H7 (cell line): ENCODE data around the gene ABHD15. TPM values are rescaled to one million over a fixed set of nuclear protein-coding genes. Genes with fewer than 3 reads are reported as not detected.

Experiments
- DNase-seq: peaks from one replicate; pipeline ENCODE4 v3.0.0; 2012
- H3K27me3 ChIP-seq: 2 replicates; pipeline ENCODE4 v1.6.0; 2011; ENCODE audit warnings: mild to moderate bottlenecking, low read length; ENCODE audit not compliant: control insufficient read depth, insufficient read depth
- H3K36me3 ChIP-seq: replicated peaks from 2 replicates; pipeline ENCODE4 v1.5.1; 2011; ENCODE audit warnings: low read length; ENCODE audit not compliant: control insufficient read depth, insufficient read depth
- H3K4me3 ChIP-seq: 2 replicates; pipeline ENCODE4 v1.5.1; 2011; ENCODE audit warnings: low read depth, mild to moderate bottlenecking, control low read depth, low read length, moderate library complexity; ENCODE audit not compliant: insufficient read depth
- total RNA-seq: library from RNA; depleted of rRNA; stranded (reverse); fragments of >200 nt; shearing (Covaris generic); gene quantifications from 2 replicates; pipeline ENCODE4 v1.2.3, GENCODE V29; 2014; rRNA removed

ABHD15 gene, protein sequence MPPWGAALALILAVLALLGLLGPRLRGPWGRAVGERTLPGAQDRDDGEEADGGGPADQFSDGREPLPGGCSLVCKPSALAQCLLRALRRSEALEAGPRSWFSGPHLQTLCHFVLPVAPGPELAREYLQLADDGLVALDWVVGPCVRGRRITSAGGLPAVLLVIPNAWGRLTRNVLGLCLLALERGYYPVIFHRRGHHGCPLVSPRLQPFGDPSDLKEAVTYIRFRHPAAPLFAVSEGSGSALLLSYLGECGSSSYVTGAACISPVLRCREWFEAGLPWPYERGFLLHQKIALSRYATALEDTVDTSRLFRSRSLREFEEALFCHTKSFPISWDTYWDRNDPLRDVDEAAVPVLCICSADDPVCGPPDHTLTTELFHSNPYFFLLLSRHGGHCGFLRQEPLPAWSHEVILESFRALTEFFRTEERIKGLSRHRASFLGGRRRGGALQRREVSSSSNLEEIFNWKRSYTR
- total RNA-seq = 1.7 TPM in 2 replicates

DNA sequence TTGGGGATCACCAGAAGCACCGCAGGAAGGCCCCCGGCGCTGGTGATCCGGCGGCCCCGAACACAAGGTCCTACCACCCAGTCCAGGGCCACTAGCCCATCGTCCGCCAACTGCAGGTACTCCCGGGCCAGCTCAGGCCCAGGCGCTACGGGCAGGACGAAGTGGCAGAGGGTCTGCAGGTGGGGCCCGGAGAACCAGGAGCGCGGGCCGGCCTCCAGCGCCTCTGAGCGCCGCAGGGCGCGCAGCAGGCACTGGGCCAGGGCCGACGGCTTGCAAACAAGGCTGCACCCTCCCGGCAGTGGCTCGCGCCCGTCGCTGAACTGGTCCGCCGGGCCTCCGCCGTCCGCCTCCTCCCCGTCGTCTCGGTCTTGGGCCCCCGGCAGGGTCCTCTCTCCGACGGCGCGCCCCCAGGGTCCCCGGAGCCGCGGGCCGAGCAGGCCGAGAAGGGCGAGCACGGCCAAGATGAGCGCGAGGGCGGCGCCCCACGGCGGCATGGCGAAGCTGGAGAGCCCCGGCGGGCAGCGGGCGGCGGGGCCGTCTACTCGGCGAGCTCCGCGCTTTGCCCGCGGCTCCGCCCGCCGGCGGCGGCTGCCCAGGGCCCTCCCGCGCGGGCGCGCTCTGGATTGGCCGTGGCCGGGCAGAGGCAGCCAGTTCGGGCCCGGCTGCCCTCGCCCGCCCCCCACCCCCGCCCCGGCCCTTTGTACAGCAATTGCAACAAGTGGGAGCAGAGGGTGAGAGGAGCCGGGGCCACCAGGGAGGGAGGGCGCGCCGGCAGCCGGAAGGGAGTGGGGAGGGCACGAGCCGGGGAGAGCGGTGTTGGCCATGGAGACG lies at the start of gene ABHD15:
Gene ABHD15, minus strand, starts transcription at position 565 of the 831 bp plus-strand sequence. Its CDS starts 71 bp downstream, at position 494.
- DNase-seq = peak; percentile 92
- no peaks in the 10 kb centered on the region; the same call in 1 of the 2 replicates for H3K36me3 ChIP-seq
- H3K27me3 ChIP-seq = peaks cover 32% of the 10 kb centered on the region
- H3K4me3 ChIP-seq = peak within 1 kb of the TSS; percentile 67

DNA sequence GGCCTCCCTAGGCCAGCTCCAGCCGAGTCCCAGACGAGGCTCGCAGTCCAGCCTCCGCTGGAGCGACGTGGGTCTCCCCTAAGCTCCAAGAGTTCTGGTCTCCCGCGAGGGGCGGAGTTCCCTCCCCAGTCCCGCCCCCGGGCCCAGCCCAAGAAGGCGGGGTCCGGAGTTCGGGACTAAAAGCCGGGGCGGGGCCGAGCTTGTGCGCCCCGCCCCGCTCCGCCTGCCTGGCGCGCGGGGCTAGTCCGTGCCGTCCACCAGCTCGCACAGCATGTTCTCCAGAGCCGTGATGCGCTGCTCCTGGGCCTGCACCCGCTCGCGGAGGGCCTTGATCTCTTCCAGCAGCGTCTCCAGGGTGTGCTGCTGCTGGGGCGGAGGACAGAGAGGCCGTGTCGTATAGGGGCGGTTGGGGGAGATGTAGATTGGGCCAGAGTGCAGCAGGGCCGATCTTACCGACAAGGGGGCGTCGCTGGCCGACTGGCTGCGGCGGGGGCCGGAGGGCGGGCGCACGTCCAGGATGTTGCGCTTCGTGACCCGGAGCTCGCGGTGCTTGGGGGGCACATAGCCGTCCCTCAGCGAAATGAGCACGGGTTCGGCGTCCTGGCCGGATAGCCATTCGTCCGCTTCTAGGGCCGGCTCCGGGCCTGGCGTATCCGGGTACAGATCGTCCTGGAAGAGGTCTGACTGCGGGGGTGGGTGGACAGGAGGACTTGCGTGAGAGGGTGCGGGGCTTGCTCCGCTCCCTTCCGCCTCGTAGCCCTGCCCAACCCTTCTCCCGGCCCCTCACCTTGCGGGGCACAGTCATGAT lies 48.9 kb upstream of the ABHD15 start:
- H3K36me3 ChIP-seq = no peaks in the 10 kb centered on the region
- H3K4me3 ChIP-seq = peak overlapping the region; percentile 47
- DNase-seq = peak; percentile 98
- H3K27me3 ChIP-seq = peaks cover 66% of the 10 kb centered on the region

DNA sequence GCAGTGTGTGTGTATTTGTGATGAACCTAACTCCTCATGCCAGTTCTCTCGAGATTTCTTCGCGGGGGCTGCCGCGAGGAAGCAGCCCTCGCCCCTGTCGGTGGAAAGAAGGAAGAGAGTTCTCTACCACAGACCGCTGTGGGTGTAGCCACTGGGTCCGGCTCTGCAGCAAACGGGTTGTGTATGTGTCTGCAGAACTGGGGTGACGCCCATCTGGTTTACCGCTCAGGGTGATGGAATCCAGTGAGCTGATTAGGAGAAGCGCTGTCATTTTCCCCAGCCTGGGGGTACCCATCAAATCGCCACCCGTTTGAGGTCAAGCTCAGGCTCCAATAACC lies 48.2 kb upstream of the ABHD15 start:
- no peak for DNase-seq
- Histone ChIP-seq H3K27me3 (peaks cover 66% of the 10 kb centered on the region), H3K36me3 (no peaks in the 10 kb centered on the region), H3K4me3 (peak overlapping the region; percentile 47)

DNA sequence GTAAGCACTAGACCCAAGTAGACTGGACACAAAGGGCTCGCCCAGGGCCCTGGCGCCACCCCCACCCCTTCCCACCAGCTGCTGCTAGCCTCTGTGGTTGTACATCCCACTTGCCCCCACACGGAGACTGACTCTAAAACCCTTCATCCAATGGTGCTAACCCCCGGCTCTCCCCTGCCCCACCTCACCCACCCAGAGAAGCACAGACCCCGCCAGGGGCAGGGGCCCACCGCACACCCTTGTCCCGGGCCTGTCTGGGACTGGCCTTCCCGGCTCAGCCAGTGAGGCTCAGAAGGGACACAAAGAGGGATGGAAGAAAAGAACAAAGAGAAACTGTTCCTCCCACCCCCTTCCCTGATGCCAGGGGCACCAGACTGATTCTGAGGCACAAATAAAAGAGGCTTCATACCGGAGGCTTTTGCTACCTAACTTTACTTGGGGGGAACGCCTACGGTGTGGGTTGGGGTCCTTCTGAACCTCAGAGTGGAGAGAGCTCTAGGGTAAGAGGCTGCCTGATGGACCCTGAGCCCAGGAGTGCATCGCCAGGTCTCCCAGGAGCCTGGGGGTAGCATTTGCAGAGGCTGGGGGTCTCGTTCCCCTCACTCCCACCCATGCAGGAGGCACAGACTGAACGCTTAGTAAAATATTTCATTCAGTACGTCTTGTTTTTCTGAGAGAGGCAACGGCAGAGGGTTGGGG lies 47.7 kb upstream of the ABHD15 start:
- no peaks in the 10 kb centered on the region for H3K36me3 ChIP-seq
- peaks cover 64% of the 10 kb centered on the region for H3K27me3 ChIP-seq
- peak; percentile 65 for DNase-seq
- no peak overlapping the region for H3K4me3 ChIP-seq

DNA sequence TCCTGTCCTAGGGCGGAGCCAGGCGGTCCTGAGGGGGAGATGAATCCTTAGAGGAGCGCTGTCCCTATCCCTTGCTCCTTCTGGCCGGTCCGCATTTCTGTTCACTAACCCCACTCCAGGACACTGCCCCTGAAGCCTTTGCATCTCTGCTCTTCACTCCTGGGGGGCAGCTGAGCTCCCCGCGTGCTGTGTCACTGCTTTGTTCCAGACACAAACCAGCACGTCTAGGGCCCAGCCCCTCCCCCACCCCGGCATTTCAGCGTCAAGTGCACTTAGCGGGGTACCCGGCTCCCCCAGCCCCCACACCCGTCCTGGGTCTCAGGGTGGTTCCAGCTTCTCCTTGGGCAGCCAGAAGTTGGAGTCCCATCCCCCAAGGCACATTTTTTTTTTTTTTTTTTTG lies 47.0 kb upstream of the ABHD15 start:
- H3K27me3 ChIP-seq = peaks cover 62% of the 10 kb centered on the region
- H3K36me3 ChIP-seq = no peaks in the 10 kb centered on the region
- peak overlapping the region; percentile 37 for H3K4me3 ChIP-seq
- no peak for DNase-seq

DNA sequence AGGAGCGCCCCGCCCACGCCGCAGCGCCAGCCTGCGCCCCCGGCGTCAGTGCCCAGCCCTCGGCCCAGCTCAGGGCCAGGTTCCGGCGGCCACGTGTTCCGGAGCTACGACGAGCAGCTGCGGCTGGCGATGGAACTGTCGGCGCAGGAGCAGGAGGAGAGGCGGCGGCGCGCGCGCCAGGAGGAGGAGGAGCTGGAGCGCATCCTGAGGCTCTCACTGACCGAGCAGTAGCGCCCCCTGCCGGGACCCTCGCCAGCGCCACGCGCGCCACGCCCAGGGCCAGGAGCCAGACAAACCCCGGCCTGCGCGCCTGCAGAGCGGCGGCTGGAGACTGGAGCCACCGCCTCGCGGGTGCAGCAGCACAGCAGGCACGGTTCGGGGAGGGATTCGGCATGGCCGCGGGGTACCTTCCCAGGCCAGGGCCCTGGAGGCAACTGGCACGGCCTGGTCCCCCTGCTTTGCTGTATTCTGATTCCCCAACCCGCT lies 46.6 kb upstream of the ABHD15 start:
- peak overlapping the region; percentile 37 for H3K4me3 ChIP-seq
- no peaks in the 10 kb centered on the region for H3K36me3 ChIP-seq
- DNase-seq = peak; percentile 97
- peaks cover 58% of the 10 kb centered on the region for H3K27me3 ChIP-seq

DNA sequence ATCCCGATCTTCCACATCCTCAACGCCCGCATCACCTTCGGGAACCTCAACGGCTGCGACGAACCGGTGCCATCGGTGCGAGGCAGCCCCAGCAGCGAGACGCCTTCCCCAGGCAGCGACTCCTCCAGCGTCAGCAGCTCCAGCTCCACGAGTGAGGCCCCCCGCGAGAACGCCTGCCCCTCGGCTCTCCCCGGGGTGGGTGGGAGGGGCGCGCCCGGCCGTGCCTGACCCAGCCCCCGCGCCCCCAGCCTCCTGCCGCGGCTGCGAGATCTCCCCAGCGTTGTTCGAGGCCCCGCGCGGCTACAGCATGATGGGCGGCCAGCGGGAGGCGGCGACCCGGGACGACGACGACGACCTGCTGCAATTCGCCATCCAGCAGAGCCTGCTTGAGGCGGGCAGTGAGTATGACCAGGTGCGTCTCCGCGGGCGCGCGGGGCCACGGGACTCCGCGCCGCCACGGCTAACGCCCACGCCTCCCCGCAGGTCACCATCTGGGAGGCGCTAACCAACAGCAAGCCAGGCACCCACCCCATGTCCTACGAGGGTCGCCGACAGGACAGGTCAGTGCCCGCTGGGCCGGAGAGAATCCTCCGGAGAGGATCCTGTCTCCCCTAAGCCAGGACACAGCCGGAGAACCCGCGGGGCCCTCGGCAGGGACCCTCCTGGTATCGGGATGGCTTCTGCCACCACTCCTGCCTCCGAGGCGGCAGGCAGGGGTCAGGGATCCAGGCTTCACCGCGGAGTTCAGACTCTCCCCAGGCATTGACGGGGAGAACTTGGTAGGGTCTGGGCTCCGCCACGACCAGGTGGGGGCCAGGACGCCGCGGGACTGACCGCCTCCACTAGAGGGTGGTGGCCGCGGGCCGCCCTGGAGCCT lies 45.8 kb upstream of the ABHD15 start:
- peak; percentile 58 for DNase-seq
- Histone ChIP-seq H3K27me3 (peaks cover 51% of the 10 kb centered on the region), H3K4me3 (no peak overlapping the region; the same call in 1 of the 2 replicates), H3K36me3 (no peaks in the 10 kb centered on the region)

DNA sequence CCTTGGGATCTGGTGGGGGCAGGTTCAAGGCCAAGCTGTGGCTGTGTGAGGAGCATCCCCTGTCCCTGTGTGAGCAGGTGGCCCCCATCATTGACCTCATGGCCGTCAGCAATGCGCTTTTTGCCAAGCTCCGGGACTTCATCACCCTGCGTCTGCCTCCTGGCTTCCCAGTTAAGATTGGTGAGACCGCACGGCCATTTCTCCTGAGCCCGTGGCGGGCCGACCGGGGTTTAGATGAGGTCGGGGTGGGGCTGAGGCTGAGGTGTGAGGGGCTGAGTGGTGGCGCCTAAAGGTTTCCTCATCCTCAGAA lies 45.2 kb upstream of the ABHD15 start:
- no peak overlapping the region for H3K4me3 ChIP-seq
- no peak for DNase-seq
- no peaks in the 10 kb centered on the region for H3K36me3 ChIP-seq
- peaks cover 45% of the 10 kb centered on the region for H3K27me3 ChIP-seq

DNA sequence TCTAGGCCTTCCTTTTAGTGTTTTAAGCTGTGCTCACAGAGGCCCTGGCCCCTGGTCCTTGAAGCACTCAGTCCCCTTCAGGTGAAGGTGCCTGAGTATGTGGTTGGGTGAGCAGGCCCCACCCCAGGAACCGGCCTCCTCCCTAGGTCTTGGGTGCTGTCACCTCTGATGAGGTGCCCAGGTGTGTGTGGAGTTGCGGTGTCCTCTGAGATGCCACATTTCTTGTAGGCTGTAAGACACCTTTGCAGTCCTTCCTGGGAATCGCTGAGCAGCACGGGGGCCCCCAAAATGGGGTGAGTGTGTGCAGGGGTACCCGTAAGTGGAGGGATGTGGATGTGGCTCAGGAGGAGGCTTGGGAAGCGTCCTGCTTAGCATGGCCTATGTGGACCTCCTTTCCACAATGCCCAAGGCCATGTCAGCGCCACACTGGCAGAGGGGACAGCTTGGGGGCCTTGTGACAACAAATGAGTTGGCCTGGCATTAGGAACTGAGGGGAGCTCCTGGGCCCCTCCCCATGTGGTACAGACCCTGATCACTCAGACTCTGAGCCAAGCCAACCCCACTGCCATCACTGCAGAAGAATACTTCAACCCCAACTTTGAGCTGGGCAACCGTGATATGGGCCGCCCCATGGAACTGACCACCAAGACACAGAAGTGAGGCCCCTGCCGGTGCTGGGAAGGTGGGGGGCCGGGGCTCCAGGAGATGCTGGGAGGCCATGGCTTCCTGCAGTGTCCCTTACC lies 44.7 kb upstream of the ABHD15 start:
- Histone ChIP-seq H3K27me3 (peaks cover 39% of the 10 kb centered on the region), H3K4me3 (no peak overlapping the region), H3K36me3 (no peaks in the 10 kb centered on the region)
- no peak for DNase-seq

DNA sequence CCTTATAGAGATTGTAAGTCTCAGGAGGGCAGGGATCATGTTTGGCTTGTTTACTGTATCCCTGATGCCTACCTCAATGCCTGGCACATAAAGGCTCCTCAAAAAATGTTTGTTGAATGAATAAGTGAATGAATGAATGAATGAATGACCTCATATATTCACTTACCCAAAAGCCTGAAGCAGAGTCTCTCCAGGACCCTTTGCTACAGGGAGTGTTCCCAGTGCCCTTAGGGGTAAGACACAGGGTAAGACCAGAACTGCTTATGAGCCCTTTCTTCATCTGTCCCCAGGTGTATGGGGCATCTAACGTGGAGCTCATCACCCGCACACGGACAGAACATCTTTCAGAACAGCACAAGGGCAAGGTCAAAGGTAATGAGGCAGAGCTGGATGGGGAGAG lies 43.6 kb upstream of the ABHD15 start:
- DNase-seq = no peak
- Histone ChIP-seq H3K27me3 (peaks cover 29% of the 10 kb centered on the region), H3K36me3 (no peaks in the 10 kb centered on the region), H3K4me3 (no peak overlapping the region)

DNA sequence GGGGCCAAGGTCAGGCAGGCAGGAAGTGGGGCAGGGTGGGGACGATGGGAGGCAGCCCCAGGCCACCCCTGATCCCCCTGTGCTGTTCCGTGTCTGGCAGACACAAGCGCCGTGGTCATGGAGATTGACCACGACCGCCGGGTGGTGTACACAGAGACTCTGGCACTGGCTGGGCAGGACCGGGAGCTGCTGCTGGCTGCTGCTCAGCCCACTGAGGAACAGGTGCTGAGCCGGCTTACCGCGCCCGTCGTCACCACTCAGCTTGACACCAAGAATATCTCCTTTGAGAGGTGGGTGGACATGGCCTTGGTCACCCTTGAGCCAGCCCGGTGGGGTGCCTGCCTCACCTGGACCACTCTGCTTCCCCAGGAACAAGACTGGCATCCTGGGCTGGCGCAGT lies 42.1 kb upstream of the ABHD15 start:
- DNase-seq = peak; percentile 17
- Histone ChIP-seq H3K27me3 (peaks cover 15% of the 10 kb centered on the region), H3K36me3 (no peaks in the 10 kb centered on the region), H3K4me3 (no peak overlapping the region)

DNA sequence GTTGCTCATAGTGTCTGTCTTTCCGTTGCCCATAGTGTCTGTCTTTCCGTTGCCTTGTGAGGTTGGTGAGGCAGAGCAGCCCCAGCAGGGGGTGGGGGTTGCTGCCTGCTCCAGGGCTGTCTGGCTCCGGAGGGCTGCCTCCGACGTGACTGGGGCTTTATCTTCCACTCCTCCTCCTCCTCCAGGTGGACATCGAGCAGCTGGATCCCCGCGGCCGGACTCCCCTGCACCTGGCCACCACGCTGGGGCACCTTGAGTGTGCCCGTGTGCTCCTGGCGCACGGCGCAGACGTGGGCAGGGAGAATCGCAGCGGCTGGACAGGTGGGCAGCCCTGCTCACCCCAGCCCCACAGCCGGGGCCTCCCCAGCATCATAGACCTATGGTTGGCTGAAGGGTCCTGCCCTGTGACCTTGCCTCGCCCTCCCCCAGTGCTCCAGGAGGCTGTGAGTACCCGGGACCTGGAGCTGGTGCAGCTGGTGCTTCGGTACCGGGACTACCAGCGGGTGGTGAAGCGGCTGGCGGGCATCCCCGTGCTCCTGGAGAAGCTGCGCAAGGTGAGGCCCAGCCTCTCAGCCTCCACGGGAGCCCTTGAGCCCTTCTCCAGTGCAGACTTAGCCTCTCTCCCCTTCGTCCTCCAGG lies 40.8 kb upstream of the ABHD15 start:
- peaks cover 4% of the 10 kb centered on the region; the same call in 1 of the 2 replicates for H3K27me3 ChIP-seq
- H3K36me3 ChIP-seq = no peaks in the 10 kb centered on the region
- no peak overlapping the region for H3K4me3 ChIP-seq
- peak; percentile 57 for DNase-seq
